AG09309 (cell line): Measurements from ENCODE around the gene SLC37A2.
"Not testable (repeated sequence)": the region's sequence is repeated elsewhere in the genome, so short reads cannot be mapped to it uniquely, and the experiment has no call there.

ENCODE experiments used
- DNase-seq: peaks from one replicate; pipeline ENCODE4 v3.0.0-alpha.2; 2010; ENCODE audit warnings: low read depth
- H3K4me3 ChIP-seq: 2 replicates; pipeline ENCODE4 v1.5.1; 2011; ENCODE audit warnings: mild to moderate bottlenecking, low read depth, low read length, moderate library complexity; ENCODE audit not compliant: control insufficient read depth
- CTCF ChIP-seq: IDR thresholded peaks from 2 replicates; pipeline ENCODE4 v1.5.1; 2011; ENCODE audit warnings: mild to moderate bottlenecking, low read depth, low read length, inconsistent platforms; ENCODE audit not compliant: insufficient read depth, control insufficient read depth; ENCODE audit errors: missing control alignments

The SLC37A2 gene

GRCh38 chr11:125049164-125049792 lies 13.8 kb upstream of the SLC37A2 start:
- no peak for TF ChIP-seq CTCF
- no peak overlapping the region for H3K4me3 ChIP-seq

GRCh38 chr11:125052047-125052446 lies 11.1 kb upstream of the SLC37A2 start:
- no peak overlapping the region for H3K4me3 ChIP-seq
- no peak for TF ChIP-seq CTCF
- no peak for DNase-seq

More at GRCh38 chr11:125049164-125049792, 13.8 kb upstream of the SLC37A2 start:
- no peak for DNase-seq

GRCh38 chr11:125053167-125053566 lies 9.9 kb upstream of the SLC37A2 start:
- DNase-seq: no peak
- no peak for TF ChIP-seq CTCF
- no peak overlapping the region for H3K4me3 ChIP-seq

- no peak for TF ChIP-seq CTCF
- no peak for DNase-seq
- no peak overlapping the region for H3K4me3 ChIP-seq
Observed at GRCh38 chr11:125055107-125055715, 7.9 kb upstream of the SLC37A2 start.

GRCh38 chr11:125056111-125056510 lies 7.0 kb upstream of the SLC37A2 start:
- not testable (repeated sequence) for H3K4me3 ChIP-seq

GRCh38 chr11:125056931-125057692 lies 6.0 kb upstream of the SLC37A2 start:
- DNase-seq: no peak

More at GRCh38 chr11:125056111-125056510, 7.0 kb upstream of the SLC37A2 start:
- DNase-seq: not testable (repeated sequence)

More at GRCh38 chr11:125056931-125057692, 6.0 kb upstream of the SLC37A2 start:
- no peak for TF ChIP-seq CTCF
- no peak overlapping the region for H3K4me3 ChIP-seq
